Measurements from ENCODE around the gene DCLK3.

The DCLK3 gene, protein sequence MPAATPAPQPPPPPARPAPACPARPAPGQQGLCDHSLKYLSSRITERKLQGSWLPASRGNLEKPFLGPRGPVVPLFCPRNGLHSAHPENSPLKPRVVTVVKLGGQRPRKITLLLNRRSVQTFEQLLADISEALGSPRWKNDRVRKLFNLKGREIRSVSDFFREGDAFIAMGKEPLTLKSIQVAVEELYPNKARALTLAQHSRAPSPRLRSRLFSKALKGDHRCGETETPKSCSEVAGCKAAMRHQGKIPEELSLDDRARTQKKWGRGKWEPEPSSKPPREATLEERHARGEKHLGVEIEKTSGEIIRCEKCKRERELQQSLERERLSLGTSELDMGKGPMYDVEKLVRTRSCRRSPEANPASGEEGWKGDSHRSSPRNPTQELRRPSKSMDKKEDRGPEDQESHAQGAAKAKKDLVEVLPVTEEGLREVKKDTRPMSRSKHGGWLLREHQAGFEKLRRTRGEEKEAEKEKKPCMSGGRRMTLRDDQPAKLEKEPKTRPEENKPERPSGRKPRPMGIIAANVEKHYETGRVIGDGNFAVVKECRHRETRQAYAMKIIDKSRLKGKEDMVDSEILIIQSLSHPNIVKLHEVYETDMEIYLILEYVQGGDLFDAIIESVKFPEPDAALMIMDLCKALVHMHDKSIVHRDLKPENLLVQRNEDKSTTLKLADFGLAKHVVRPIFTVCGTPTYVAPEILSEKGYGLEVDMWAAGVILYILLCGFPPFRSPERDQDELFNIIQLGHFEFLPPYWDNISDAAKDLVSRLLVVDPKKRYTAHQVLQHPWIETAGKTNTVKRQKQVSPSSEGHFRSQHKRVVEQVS

DNA sequence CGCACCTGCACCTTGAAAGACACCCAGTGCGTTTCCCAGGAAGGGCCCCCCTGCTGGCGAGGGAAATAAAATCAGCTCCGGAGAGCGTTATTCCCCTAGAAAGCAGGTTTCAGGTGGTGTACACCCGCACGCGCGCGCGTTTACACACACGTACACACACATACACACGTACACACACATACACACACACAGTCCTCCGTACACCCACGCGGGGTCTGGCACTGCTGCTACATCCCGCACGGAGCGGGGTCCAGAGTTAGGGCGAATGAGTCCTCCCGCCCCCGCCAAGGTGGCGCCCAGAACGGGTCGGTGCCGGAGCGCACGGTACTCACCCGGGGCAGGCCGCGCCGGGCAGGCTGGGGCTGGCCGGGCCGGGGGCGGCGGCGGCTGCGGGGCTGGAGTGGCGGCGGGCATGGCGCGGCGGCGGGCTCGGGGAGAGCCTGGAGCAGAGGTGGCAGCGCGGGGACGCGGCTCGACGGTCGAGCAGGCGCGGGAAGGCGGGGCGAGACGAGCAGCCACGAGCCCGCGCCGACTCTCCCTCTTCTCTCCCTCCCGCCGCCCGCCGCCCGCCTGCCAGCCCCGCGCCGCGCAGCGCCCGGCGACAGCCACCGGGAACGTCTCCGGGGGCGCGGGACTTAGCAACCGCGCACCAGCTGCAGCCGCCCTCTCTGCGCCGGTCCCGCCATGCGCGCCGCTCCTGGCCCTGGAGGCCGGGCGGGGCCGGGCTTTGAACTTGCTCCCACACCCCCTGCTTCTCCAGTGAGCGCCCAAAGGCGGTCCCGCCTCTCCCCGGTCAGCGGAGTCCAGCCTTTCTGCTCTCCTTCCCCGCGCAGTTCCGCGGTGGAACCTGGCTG is at the start of gene DCLK3:
DCLK3 (minus strand) TSS at position 704 of the 854 bp plus-strand sequence; CDS start at position 414, 290 bp downstream.
- in situ Hi-C loops (cut with MboI; ENCODE audit: low sequenced_read_pairs), result no loop called here

GRCh38 chr3:36813305-36813704 is 49.0 kb upstream of the DCLK3 start:
- in situ Hi-C loops (cut with MboI; ENCODE audit: low sequenced_read_pairs), result no loop called here

DNA sequence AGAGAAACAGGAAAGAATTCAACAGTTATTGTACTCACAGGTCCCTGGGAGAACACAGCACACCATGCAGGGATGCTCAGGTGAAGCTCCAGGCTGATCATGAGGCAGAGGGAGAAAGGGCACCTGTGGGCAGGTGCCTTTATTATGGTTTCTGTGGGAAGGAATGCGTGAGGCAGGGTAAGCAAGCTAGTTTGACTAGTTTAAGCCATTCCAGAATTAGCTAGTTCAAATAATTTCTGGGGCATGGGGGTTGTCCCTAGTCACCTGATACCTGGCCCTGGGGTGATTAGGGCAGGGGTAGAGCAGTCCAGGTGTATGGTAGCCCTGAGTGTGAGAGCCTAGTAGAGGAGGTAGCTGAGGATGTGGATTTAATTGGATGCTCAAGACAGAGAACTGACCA is 47.9 kb upstream of the DCLK3 start:
- in situ Hi-C loops (cut with MboI; ENCODE audit: low sequenced_read_pairs), result no loop called here

- in situ Hi-C loops (cut with MboI; ENCODE audit: low sequenced_read_pairs), result no loop called here
Observed at GRCh38 chr3:36811768-36812167, 47.4 kb upstream of the DCLK3 start.

DNA sequence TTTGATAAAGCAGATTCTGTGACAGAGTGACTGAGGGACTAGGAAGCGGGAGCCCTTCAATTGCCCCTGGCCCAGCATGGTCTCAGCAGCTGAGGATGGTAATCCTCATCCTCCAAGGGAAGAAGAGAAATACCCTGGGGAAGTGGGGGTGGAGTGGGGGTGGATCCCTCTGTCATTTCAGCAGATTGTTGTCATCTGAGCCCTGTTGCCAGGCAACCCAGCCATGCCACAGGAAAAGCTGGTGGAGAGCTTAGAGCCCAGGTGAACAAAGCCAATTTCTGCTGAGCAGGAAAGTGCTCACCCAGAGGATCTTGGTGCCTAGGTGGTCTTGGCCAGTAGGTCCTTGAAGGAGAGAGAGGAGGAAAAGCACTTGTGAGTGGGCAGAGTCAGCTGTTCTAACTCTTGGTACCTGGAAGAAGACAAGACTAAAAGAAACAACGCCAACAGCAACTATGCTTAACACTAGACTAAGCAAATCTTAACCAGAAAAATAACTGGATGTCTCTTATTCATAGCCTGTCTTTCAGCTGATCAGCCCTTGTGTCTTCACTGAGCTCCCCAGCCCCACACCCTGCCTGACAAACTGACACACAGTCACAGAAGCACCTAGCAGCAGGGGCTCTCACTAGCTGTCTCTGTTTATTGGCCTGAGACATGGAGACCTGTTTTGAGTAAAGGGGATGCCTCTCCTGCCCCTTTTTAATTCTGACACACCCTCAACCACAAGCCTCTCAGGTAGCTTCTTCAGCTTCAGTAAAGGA is 40.1 kb upstream of the DCLK3 start:
- in situ Hi-C loops (cut with MboI; ENCODE audit: low sequenced_read_pairs), result no loop called here

DNA sequence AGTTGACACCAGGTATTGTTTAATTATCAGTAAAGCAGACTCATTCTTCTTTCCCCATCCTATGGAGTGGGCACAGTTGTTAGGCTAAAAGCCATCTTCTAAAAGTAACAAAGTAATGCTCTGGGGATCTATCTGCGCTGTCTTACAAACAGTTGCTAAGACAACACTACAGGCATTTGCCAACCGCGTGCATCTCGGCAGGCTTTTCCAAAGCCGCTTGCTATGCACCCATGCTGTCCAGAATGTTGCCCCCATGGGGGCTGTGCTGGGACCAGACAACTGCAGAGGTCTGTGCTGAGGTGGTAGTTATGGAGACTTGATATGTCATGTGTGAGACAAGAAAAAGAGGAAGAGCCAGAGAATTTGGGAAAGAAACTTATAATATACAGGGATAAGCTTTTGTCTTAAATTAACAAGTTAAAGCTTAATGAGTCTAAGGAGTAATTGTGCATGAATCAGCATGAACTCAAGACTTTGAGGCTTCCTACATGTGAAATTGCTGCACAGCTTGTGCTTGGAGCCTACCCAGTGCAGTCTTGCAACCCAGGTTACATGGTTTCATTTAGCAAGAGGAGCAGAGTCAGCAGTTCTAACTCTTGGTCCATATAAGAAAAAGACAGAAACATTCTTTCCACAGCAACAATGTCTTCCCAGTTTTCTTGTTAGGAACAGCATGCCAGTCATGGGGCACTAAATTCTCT is 38.9 kb upstream of the DCLK3 start:
- in situ Hi-C loops (cut with MboI; ENCODE audit: low sequenced_read_pairs), result no loop called here

DNA sequence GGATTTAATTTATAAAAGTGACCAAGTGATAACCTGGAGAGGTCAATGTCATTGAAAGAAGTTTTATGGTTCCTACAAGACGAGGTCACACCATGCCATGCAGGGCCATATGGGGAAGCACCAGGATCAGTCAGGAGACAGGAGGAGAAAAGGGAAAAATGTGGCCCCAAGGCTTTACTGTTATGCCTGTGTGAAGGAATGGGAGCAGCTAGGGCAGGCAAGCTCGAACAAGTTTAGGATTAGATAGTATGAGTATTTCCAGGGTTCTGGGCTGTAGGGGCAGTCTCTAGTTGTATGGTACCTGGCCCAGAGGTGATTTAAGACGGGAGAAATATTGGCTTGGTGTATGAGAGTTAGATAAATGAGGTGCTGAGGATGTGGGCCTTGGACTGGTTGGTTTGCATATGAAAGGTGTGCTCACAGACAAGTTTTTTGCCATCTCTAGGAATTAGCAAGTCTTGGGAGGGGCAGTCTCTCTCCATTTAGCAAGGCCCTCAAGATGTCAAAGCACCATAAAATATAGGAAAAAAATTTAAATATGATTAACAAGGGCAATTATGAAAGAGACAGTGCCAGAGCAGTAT is 36.3 kb upstream of the DCLK3 start:
- in situ Hi-C loops (cut with MboI; ENCODE audit: low sequenced_read_pairs), result no loop called here

DNA sequence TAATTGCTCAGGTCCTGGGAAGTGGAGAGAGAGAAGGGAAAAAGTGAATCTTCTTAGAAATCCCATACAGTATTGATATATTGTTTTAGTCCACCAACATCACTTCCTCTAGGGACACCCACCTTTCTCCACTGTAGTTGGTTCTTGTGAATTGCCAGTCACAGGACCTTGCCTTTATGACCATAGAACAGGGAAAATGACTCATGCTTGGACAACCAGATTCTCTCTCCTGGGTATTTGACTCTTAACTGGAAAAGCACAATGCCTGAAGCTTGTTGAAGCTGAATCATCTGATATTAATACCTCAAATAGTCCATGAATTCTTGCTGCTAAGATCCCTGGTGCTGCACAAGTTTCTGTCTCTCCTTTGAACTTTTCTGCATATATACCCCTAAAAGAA is 32.5 kb upstream of the DCLK3 start:
- in situ Hi-C loops (cut with MboI; ENCODE audit: low sequenced_read_pairs), result no loop called here

DNA sequence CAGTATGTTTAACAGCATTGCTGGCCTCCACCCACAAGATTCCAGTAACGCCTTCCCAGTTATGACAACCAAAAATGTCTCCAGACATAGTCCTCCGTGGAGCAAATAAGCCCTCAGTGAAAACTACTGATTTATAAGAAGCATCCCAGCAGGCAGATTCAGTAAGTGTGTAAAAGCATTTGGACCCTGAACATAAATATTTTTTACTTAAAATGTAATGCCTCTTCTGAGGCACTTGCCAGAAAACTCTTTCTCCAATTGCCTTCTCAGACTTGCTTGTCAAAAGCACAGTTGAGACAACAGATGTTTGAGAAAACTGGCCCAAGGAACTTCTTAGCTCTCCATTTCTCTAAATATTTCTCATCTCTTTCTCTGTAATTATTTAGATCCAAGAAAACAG is 31.8 kb upstream of the DCLK3 start:
- in situ Hi-C loops (cut with MboI; ENCODE audit: low sequenced_read_pairs), result no loop called here

DNA sequence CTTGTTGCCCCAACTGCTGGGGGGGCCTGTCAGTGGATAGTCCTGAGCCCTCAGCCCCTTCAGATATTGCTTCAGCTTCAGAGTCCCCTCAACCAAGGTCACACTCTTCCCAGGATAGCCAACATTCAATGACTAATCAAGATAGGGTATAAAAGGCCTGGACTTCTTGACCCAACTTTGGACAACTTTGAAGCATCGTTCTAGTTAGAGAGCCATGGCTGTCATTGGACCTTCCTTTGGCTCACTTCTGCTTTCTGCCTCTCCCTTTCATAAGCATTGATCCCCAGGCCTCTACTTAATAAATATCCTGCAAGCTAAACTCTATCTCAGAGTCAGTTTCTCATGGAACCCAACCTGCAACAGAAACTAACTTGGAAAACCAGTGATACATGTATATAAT is 31.3 kb upstream of the DCLK3 start:
- in situ Hi-C loops (cut with MboI; ENCODE audit: low sequenced_read_pairs), result no loop called here

DNA sequence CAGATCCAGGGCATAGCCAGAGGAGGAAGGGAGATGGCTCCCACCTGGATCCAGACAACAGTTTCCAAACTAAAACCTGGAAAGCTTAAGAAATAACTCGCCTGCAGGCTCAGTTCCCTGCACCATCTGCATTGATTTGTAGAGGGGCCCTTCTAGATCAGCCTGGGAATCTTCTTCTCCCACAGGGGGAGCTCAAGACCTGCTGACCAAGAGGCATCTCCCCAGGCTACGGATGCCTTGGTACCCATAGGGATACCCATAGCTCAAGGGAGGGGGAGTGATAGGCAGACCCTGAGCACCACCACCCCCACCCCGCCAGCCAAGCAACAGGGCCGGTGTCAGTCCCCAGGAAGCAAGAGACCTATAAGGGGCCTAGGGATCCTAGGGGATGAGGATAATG is 28.0 kb upstream of the DCLK3 start:
- in situ Hi-C loops (cut with MboI; ENCODE audit: low sequenced_read_pairs), result no loop called here

DNA sequence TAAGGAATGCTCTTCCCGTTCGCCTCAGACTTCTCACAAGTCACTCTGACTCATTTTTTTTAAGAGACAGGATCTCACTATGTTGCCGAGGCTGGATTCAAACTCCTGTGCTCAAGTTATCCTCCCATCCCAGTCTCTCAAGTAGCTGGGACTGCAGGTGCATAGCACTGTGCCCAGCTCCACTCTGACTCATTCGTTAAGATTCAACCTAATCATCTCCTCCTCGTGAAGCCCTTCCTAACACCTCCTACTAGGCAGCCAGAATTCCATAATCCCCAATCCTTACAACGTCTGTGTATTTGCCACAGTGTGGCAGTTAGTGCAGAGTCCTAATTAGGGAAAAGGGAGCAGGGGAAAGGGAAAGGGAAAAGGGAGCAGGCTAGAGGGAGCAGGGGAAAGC is 26.4 kb upstream of the DCLK3 start:
- in situ Hi-C loops (cut with MboI; ENCODE audit: low sequenced_read_pairs), result no loop called here

GRCh38 chr3:36786921-36787890 is 22.9 kb upstream of the DCLK3 start:
- in situ Hi-C loops (cut with MboI; ENCODE audit: low sequenced_read_pairs), result no loop called here

DNA sequence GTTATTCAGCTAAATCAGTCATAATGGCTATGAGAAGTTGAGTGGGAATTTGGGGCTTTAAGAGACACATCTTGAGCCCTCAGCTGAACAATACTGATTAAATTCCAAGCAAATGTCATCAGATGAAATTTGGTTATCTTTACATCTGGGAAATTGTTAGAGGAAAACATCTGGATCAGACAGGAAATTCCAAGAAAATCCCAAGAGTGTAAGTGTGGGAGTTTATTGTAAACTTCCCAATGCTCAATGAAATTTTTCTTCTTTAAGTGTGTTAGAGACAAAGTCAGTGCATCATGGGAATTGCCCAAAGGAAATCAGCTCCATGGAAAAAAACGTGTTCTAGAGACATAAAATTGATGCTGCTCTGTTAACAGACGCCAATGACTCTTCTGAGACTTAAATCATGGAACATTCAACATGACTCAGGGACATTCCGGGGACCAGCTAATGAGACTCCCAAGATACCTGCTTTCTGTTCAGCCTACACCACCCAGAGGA is 19.8 kb upstream of the DCLK3 start:
- in situ Hi-C loops (cut with MboI; ENCODE audit: low sequenced_read_pairs), result no loop called here

DNA sequence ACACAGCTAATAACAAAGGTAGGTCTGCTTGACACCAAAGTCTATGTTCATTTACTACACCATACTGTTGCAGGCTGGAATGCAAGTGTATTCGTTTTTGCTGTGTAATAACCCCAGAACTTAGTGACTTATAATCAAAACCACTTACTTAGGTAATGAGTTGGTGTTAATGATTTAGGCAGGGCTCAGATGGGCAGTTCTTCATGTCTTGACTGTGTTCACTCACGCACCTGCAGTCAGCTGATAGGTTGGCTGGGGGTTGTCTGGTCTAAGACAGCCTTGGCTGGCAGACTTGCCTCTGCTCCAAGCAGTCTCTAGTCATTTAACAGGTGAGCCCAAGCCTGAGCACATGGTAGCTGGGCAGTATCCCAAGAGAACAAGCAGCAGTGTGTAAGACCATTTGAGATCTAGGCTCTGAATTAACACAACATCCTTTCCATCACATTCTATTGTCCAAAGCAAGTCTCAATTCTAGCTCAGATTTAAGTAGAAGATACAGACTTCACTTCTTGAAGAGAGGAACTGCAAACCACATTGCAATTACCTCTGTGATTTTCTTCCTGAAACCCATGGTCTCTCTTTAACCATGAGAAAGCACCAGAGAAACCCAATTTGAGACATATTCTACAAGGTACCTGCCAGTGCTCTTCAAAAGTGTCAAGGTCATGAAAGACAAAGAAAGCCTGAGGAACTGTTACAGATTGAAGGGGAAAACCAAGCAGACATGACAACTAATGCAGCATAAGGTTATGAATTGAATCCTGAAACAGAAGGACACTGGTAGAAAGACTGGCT is 13.3 kb upstream of the DCLK3 start:
- in situ Hi-C loops (cut with MboI; ENCODE audit: low sequenced_read_pairs), result no loop called here

GRCh38 chr3:36776436-36776835 is 12.1 kb upstream of the DCLK3 start:
- in situ Hi-C loops (cut with MboI; ENCODE audit: low sequenced_read_pairs), result no loop called here

GRCh38 chr3:36774052-36774451 is 9.7 kb upstream of the DCLK3 start:
- in situ Hi-C loops (cut with MboI; ENCODE audit: low sequenced_read_pairs), result no loop called here
